ENCODE data around the gene CELSR2.

DNA sequence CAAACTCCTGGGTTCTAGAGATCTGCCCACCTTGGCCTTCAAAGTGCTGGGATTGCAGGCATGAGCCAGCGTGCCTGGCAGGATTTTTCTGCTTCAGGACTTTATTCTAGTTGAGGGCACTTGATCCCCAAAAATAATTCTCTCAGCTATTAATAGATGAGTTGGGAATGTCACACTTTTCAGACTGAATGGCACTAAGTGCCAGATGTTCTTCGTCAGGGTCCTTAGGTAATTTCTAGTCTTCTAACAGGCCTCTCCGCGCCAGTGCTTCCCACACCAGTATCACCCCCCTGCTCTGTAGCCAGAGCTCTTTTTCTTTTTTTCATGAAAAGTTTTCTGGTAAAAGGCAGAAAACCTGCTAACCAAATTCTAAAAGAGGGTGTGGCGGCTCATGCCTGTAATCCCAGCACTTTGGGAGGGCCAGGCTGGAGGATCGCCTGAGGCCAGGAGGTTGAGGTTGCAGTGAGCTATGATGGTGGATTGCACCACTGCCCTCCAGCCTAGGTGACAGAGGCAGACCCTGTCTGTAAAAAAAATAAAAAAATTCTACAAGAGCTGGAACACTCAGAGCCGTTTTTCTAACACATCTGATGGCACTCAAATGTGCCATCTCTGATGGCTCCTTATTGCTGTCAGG lies 41.8 kb upstream of the CELSR2 start:
- TF ChIP-seq NRF1 (IDR thresholded peaks at IDR 0.05; ENCODE audit: low read depth, low read length) = no peak
- no peak for TF ChIP-seq MAX (IDR thresholded peaks at IDR 0.05)
- TF ChIP-seq JUN (IDR thresholded peaks at IDR 0.05; ENCODE audit: low read depth, low read length) = no peak

All from H1 (cell line).